ENCODE data around the gene RERE. TPM values are rescaled to one million over a fixed set of nuclear protein-coding genes. Genes with fewer than 3 reads are reported as not detected.

Gene RERE
- total RNA-seq, 1 experiment from 2014 or later = 161 TPM

GRCh38 chr1:8494681-8495080 is 322.8 kb downstream of the RERE start:
- ChIA-PET CTCF (no interaction called here), POLR2A (no interaction called here)
- ATAC-seq (no peak), DNase-seq (ENCODE audit: low spot score) (no peak)
- Mint-ChIP-seq H3K27ac (peak overlapping the region; percentile 38; the same call in 1 of the 2 replicates), H3K4me1 (no peaks in the 10 kb centered on the region), H3K4me3 (no peak overlapping the region), H3K36me3 (peaks cover 63% of the 10 kb centered on the region), H3K9me3 (peaks cover 4% of the 10 kb centered on the region; the same call in 1 of the 2 replicates), H3K27me3 (ENCODE audit: low read depth) (peaks cover 2% of the 10 kb centered on the region; the same call in 1 of the 2 replicates)
- TF ChIP-seq E2F5 (CRISPR knock-in tag; IDR thresholded peaks at IDR 0.05) (no peak), SMAD3 (CRISPR knock-in tag; IDR thresholded peaks at IDR 0.05; ENCODE audit: borderline replicate concordance) (no peak), ZNF121 (CRISPR knock-in tag; IDR thresholded peaks at IDR 0.05) (no peak), ZNF416 (CRISPR knock-in tag; IDR thresholded peaks at IDR 0.05) (no peak), IRF2 (CRISPR knock-in tag; IDR thresholded peaks at IDR 0.05; ENCODE audit: borderline replicate concordance, low read depth) (no peak), CREB1 (CRISPR knock-in tag; IDR thresholded peaks at IDR 0.05) (no peak), TEAD4 (CRISPR knock-in tag; IDR thresholded peaks at IDR 0.05) (no peak), ZNF317 (CRISPR knock-in tag; IDR thresholded peaks at IDR 0.05; ENCODE audit: borderline replicate concordance, low read depth) (no peak), JAZF1 (CRISPR knock-in tag; IDR thresholded peaks at IDR 0.05) (no peak), TCF7 (CRISPR knock-in tag; IDR thresholded peaks at IDR 0.05; ENCODE audit: low read depth) (no peak), ZNF396 (CRISPR knock-in tag; IDR thresholded peaks at IDR 0.05; ENCODE audit: borderline replicate concordance) (no peak), MXD4 (CRISPR knock-in tag; IDR thresholded peaks at IDR 0.05; ENCODE audit: borderline replicate concordance) (no peak), FOXP4 (CRISPR knock-in tag; IDR thresholded peaks at IDR 0.05) (no peak)
- TF ChIP-seq, protein P1, sequence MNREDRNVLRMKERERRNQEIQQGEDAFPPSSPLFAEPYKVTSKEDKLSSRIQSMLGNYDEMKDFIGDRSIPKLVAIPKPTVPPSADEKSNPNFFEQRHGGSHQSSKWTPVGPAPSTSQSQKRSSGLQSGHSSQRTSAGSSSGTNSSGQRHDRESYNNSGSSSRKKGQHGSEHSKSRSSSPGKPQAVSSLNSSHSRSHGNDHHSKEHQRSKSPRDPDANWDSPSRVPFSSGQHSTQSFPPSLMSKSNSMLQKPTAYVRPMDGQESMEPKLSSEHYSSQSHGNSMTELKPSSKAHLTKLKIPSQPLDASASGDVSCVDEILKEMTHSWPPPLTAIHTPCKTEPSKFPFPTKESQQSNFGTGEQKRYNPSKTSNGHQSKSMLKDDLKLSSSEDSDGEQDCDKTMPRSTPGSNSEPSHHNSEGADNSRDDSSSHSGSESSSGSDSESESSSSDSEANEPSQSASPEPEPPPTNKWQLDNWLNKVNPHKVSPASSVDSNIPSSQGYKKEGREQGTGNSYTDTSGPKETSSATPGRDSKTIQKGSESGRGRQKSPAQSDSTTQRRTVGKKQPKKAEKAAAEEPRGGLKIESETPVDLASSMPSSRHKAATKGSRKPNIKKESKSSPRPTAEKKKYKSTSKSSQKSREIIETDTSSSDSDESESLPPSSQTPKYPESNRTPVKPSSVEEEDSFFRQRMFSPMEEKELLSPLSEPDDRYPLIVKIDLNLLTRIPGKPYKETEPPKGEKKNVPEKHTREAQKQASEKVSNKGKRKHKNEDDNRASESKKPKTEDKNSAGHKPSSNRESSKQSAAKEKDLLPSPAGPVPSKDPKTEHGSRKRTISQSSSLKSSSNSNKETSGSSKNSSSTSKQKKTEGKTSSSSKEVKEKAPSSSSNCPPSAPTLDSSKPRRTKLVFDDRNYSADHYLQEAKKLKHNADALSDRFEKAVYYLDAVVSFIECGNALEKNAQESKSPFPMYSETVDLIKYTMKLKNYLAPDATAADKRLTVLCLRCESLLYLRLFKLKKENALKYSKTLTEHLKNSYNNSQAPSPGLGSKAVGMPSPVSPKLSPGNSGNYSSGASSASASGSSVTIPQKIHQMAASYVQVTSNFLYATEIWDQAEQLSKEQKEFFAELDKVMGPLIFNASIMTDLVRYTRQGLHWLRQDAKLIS (CRISPR knock-in tag; IDR thresholded peaks at IDR 0.05; ENCODE audit: borderline replicate concordance) = no peak
- TF ChIP-seq, protein P2, sequence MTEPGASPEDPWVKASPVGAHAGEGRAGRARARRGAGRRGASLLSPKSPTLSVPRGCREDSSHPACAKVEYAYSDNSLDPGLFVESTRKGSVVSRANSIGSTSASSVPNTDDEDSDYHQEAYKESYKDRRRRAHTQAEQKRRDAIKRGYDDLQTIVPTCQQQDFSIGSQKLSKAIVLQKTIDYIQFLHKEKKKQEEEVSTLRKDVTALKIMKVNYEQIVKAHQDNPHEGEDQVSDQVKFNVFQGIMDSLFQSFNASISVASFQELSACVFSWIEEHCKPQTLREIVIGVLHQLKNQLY (CRISPR knock-in tag; IDR thresholded peaks at IDR 0.05) = no peak

GRCh38 chr1:8493916-8494540 is 323.4 kb downstream of the RERE start:
- no peaks in the 10 kb centered on the region for H3K27me3 Mint-ChIP-seq (ENCODE audit: low read depth)
- H3K36me3 Mint-ChIP-seq = peaks cover 57% of the 10 kb centered on the region
- H3K4me1 Mint-ChIP-seq = no peaks in the 10 kb centered on the region
- no peak for DNase-seq (ENCODE audit: low spot score)
- no peak for ATAC-seq
- H3K4me3 Mint-ChIP-seq = no peak overlapping the region
- ChIA-PET CTCF (no interaction called here), POLR2A (no interaction called here)
- no peaks in the 10 kb centered on the region for H3K9me3 Mint-ChIP-seq
- H3K27ac Mint-ChIP-seq = no peak overlapping the region
- TF ChIP-seq, protein P3, sequence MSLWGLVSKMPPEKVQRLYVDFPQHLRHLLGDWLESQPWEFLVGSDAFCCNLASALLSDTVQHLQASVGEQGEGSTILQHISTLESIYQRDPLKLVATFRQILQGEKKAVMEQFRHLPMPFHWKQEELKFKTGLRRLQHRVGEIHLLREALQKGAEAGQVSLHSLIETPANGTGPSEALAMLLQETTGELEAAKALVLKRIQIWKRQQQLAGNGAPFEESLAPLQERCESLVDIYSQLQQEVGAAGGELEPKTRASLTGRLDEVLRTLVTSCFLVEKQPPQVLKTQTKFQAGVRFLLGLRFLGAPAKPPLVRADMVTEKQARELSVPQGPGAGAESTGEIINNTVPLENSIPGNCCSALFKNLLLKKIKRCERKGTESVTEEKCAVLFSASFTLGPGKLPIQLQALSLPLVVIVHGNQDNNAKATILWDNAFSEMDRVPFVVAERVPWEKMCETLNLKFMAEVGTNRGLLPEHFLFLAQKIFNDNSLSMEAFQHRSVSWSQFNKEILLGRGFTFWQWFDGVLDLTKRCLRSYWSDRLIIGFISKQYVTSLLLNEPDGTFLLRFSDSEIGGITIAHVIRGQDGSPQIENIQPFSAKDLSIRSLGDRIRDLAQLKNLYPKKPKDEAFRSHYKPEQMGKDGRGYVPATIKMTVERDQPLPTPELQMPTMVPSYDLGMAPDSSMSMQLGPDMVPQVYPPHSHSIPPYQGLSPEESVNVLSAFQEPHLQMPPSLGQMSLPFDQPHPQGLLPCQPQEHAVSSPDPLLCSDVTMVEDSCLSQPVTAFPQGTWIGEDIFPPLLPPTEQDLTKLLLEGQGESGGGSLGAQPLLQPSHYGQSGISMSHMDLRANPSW (CRISPR knock-in tag; conservative IDR thresholded peaks at IDR 0.05; ENCODE audit: low read depth) = no peak
- TF ChIP-seq FOXP4 (CRISPR knock-in tag; IDR thresholded peaks at IDR 0.05) (no peak), TEAD4 (CRISPR knock-in tag; IDR thresholded peaks at IDR 0.05) (no peak), ZNF138 (CRISPR knock-in tag; conservative IDR thresholded peaks at IDR 0.05) (no peak), SMAD3 (CRISPR knock-in tag; IDR thresholded peaks at IDR 0.05; ENCODE audit: borderline replicate concordance) (no peak), GRHL2 (CRISPR knock-in tag; IDR thresholded peaks at IDR 0.05; ENCODE audit: insufficient replicate concordance, severe bottlenecking) (no peak), NR3C1 (CRISPR knock-in tag; conservative IDR thresholded peaks at IDR 0.05; ENCODE audit: low read depth) (no peak), JUN (CRISPR knock-in tag; IDR thresholded peaks at IDR 0.05) (no peak), OVOL2 (CRISPR knock-in tag; IDR thresholded peaks at IDR 0.05; ENCODE audit: borderline replicate concordance) (no peak)
- TF ChIP-seq, protein P2 (CRISPR knock-in tag; IDR thresholded peaks at IDR 0.05) = no peak

All from WTC11 (cell line).